ENCODE results near the gene GNAS.
"Not testable (repeated sequence)": the region's sequence is repeated elsewhere in the genome, so short reads cannot be mapped to it uniquely, and the experiment has no call there.

DNA sequence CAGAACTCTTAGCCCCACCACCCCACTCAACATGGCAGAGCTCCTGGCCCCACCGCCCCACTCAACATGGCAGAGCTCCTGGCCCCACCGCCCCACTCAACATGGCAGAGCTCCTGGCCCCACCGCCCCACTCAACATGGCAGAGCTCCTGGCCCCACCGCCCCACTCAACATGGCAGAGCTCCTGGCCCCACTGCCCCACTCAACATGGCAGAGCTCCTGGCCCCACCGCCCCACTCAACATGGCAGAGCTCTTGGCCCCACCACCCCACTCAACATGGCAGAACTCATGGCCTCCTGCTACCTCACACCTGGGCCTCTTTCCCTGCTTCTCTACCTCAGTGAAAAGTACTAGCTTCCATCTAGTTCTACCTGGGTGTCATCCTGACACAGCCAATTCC lies 23.7 kb upstream of the GNAS start:
- not testable (repeated sequence) for TF ChIP-seq POLR2A (IDR thresholded peaks at IDR 0.05; ENCODE audit: low read length); GATA1 (IDR thresholded peaks at IDR 0.05; ENCODE audit: low read depth, low read length)
